H1 (cell line): ENCODE data around the gene SLC15A1. TPM values are rescaled to one million over a fixed set of nuclear protein-coding genes. Genes with fewer than 3 reads are reported as not detected.

ENCODE experiments used
- CTCF ChIA-PET: fragments of 300-600 bp; sonication (Branson Sonifier 250); formaldehyde crosslinking; loops from one replicate; lab custom pipeline; 2021; ENCODE audit not compliant: partially characterized antibody; lab: Charles Lee
- POLR2A ChIA-PET: fragments of 300-600 bp; sonication (Branson Sonifier 250); formaldehyde crosslinking; loops from one replicate; lab custom pipeline; 2021; ENCODE audit warnings: inconsistent platforms; ENCODE audit not compliant: partially characterized antibody; lab: Charles Lee
- DNase-seq, 2 experiments: peaks; one replicate each; pipeline versions ENCODE4 v3.0.0 to v3.0.0-alpha.2; 2010 to 2022; ENCODE audit warnings: low spot score in 2 of 2, low read depth in 1 of 2, mixed read lengths in 1 of 2
- FAIRE-seq: peaks from 2 replicates; lab custom pipeline; 2011; peaks lifted over from hg19 to GRCh38; lab: Jason Lieb, UNC
- H2AFZ ChIP-seq: 2 replicates; pipeline ENCODE4 v1.8.1; 2012; ENCODE audit warnings: low read length, inconsistent platforms
- H2AK5ac ChIP-seq: 2 replicates; pipeline ENCODE4 v1.6.1; 2013; ENCODE audit warnings: low read depth, low read length
- H2BK120ac ChIP-seq: replicated peaks from 2 replicates; pipeline ENCODE3; 2013; ENCODE audit warnings: low read depth, low read length, inconsistent platforms
- H2BK12ac ChIP-seq: 2 replicates; pipeline ENCODE4 v1.6.1; 2013; ENCODE audit warnings: low read depth, low read length
- H2BK15ac ChIP-seq: 2 replicates; pipeline ENCODE4 v1.6.1; 2013; ENCODE audit warnings: low read length
- H2BK20ac ChIP-seq: 2 replicates; pipeline ENCODE4 v1.6.1; 2013; ENCODE audit warnings: low read length
- H2BK5ac ChIP-seq: 2 replicates; pipeline ENCODE4 v1.6.1; 2013; ENCODE audit warnings: low read depth, low read length
- H3K14ac ChIP-seq: 2 replicates; pipeline ENCODE4 v1.6.1; 2013; ENCODE audit warnings: inconsistent platforms; ENCODE audit not compliant: insufficient read length
- H3K18ac ChIP-seq: 2 replicates; pipeline ENCODE4 v1.6.1; 2013; ENCODE audit warnings: low read length; ENCODE audit errors: extremely low read depth
- H3K23ac ChIP-seq: 2 replicates; pipeline ENCODE4 v1.6.1; 2013; ENCODE audit warnings: inconsistent platforms; ENCODE audit not compliant: insufficient read length
- H3K23me2 ChIP-seq: 2 replicates; pipeline ENCODE4 v1.6.1; 2013; ENCODE audit warnings: low read depth, low read length
- H3K27ac ChIP-seq: 2 replicates; pipeline ENCODE4 v1.6.1; 2011; ENCODE audit warnings: low read depth, low read length, inconsistent platforms
- H3K27me3 ChIP-seq, 4 experiments: replicated peaks in 1 of 4; 1 replicate in 1 of 4; 2 replicates in 3 of 4; pipeline versions ENCODE4 v1.6.1 to v1.8.1; 2011 to 2013; ENCODE audit warnings: low read length in 3 of 4, mild to moderate bottlenecking in 3 of 4, inconsistent platforms in 2 of 4, mixed read lengths in 2 of 4, moderate library complexity in 1 of 4; ENCODE audit not compliant: control insufficient read depth in 3 of 4, insufficient read depth in 3 of 4; ENCODE audit errors: extremely low read depth in 1 of 4
- H3K36me3 ChIP-seq, 4 experiments: 2 replicates each; pipeline versions ENCODE4 v1.6.1 to v1.8.1; 2011 to 2013; ENCODE audit warnings: mild to moderate bottlenecking in 4 of 4, low read length in 3 of 4, moderate library complexity in 2 of 4, control low read depth in 1 of 4, inconsistent platforms in 1 of 4; ENCODE audit not compliant: insufficient read depth in 4 of 4, control insufficient read depth in 2 of 4
- H3K4ac ChIP-seq: replicated peaks from 2 replicates; pipeline ENCODE3; 2013; ENCODE audit warnings: low read length, low read depth, mixed read lengths, inconsistent platforms; ENCODE audit not compliant: insufficient read length
- H3K4me1 ChIP-seq, 4 experiments: replicated peaks in 1 of 4; 1 replicate in 1 of 4; 2 replicates in 3 of 4; pipeline versions ENCODE4 v1.6.1 to v1.8.1; 2011 to 2013; ENCODE audit warnings: low read length in 3 of 4, inconsistent platforms in 2 of 4, mixed read lengths in 1 of 4; ENCODE audit not compliant: insufficient read depth in 4 of 4, control insufficient read depth in 3 of 4
- H3K4me2 ChIP-seq, 2 experiments: 2 replicates each; pipeline versions ENCODE4 v1.6.1 to v1.8.1; 2011 to 2013; ENCODE audit warnings: low read depth in 2 of 2, low read length in 2 of 2, control low read depth in 1 of 2, inconsistent platforms in 1 of 2, mild to moderate bottlenecking in 1 of 2; ENCODE audit not compliant: insufficient read depth in 1 of 2
- H3K4me3 ChIP-seq, 4 experiments: fragments of 200-600, 300-600 bp in 1 of 4; sonication (generic), shearing (Covaris generic), sonication (Bioruptor Twin) in 1 of 4; 2 replicates each; pipeline versions ENCODE4 v1.5.1 to v1.8.1; 2011 to 2016; ENCODE audit warnings: low read length in 4 of 4, low read depth in 3 of 4, control low read depth in 2 of 4, inconsistent platforms in 2 of 4, mild to moderate bottlenecking in 2 of 4, mixed read lengths in 1 of 4, moderate library complexity in 1 of 4; ENCODE audit not compliant: insufficient read depth in 2 of 4; ENCODE audit errors: extremely low read depth in 1 of 4
- H3K56ac ChIP-seq: replicated peaks from 2 replicates; pipeline ENCODE3; 2013; ENCODE audit warnings: low read depth, mild to moderate bottlenecking, mixed read lengths, low read length, inconsistent platforms; ENCODE audit not compliant: insufficient read length
- H3K79me1 ChIP-seq: 2 replicates; pipeline ENCODE4 v1.6.1; 2013; ENCODE audit warnings: low read depth, low read length, control low read depth
- H3K79me2 ChIP-seq, 2 experiments: 2 replicates each; pipeline versions ENCODE4 v1.6.1 to v1.8.1; 2012 to 2013; ENCODE audit warnings: low read length in 2 of 2, mild to moderate bottlenecking in 2 of 2, inconsistent platforms in 1 of 2; ENCODE audit not compliant: insufficient read depth in 2 of 2, control insufficient read depth in 1 of 2
- H3K9ac ChIP-seq, 4 experiments: replicated peaks in 1 of 4; 1 replicate in 1 of 4; 2 replicates in 3 of 4; pipeline versions ENCODE4 v1.6.1 to v1.8.1; 2011 to 2013; ENCODE audit warnings: low read depth in 3 of 4, low read length in 3 of 4, control low read depth in 2 of 4, mild to moderate bottlenecking in 2 of 4, moderate library complexity in 2 of 4, inconsistent platforms in 1 of 4; ENCODE audit errors: extremely low read depth in 1 of 4
- H3K9me3 ChIP-seq, 2 experiments: 2 replicates each; pipeline versions ENCODE4 v1.6.1 to v1.8.1; 2012 to 2013; ENCODE audit warnings: mild to moderate bottlenecking in 2 of 2, moderate library complexity in 2 of 2, control low read depth in 1 of 2, inconsistent platforms in 1 of 2, low read depth in 1 of 2, low read length in 1 of 2, mixed read lengths in 1 of 2; ENCODE audit not compliant: insufficient read depth in 2 of 2
- H4K20me1 ChIP-seq, 2 experiments: replicated peaks in 1 of 2; 2 replicates each; pipeline versions ENCODE3 to v1.8.1; 2011 to 2013; ENCODE audit warnings: inconsistent platforms in 2 of 2, low read length in 2 of 2, mild to moderate bottlenecking in 1 of 2; ENCODE audit not compliant: insufficient read depth in 2 of 2, control insufficient read depth in 1 of 2
- H4K5ac ChIP-seq: 2 replicates; pipeline ENCODE4 v1.6.1; 2013; ENCODE audit warnings: low read length, low read depth, mixed read lengths, inconsistent platforms; ENCODE audit not compliant: insufficient read length
- H4K8ac ChIP-seq: 2 replicates; pipeline ENCODE4 v1.8.0; 2013; ENCODE audit warnings: mild to moderate bottlenecking, moderate library complexity, low read length, inconsistent platforms; ENCODE audit not compliant: insufficient read depth; ENCODE audit errors: extremely low read depth
- H4K91ac ChIP-seq: replicated peaks from 2 replicates; pipeline ENCODE3; 2013; ENCODE audit warnings: low read length, mixed read lengths, inconsistent platforms; ENCODE audit not compliant: insufficient read length
- CEBPB ChIP-seq: IDR thresholded peaks from 2 replicates; pipeline ENCODE4 v1.6.1; 2012; ENCODE audit warnings: low read depth, low read length
- CREB1 ChIP-seq: IDR thresholded peaks from 2 replicates; pipeline ENCODE4 v1.6.1; 2012; ENCODE audit warnings: inconsistent platforms
- EGR1 ChIP-seq: IDR thresholded peaks from 2 replicates; pipeline ENCODE4 v1.6.1; 2011; ENCODE audit warnings: low read depth, low read length, borderline replicate concordance
- GTF2F1 ChIP-seq: IDR thresholded peaks from 2 replicates; pipeline ENCODE4 v1.6.1; 2012; ENCODE audit warnings: low read depth, low read length, improper control_type of control experiment, borderline replicate concordance
- JUND ChIP-seq: IDR thresholded peaks from 2 replicates; pipeline ENCODE4 v1.6.1; 2011; ENCODE audit warnings: mild to moderate bottlenecking, improper control_type of control experiment, low read length
- NANOG ChIP-seq: IDR thresholded peaks from 2 replicates; pipeline ENCODE4 v1.6.1; 2011; ENCODE audit warnings: low read length, low read depth, mild to moderate bottlenecking, inconsistent platforms; ENCODE audit not compliant: insufficient read depth, poor library complexity, severe bottlenecking
- WGBS, 2 experiments: shearing (Covaris generic) in 1 of 2; methylation state at CpG; one replicate each; pipeline versions ENCODE4 v1.1.6 to v1.1.7; 2013 to 2015; ENCODE audit warnings: low lambda C conversion rate in 2 of 2, mixed read lengths in 2 of 2, inconsistent platforms in 1 of 2, low coverage in 1 of 2, missing lambda C conversion rate in 1 of 2; ENCODE audit not compliant: insufficient replicate concordance in 2 of 2, insufficient coverage in 1 of 2, insufficient read length in 1 of 2; ENCODE audit errors: extremely low coverage in 1 of 2, missing lambda C conversion rate in 1 of 2; 5-methylcytosine and 5-hydroxymethylcytosine counted together
- polyA plus RNA-seq, 7 experiments: library from polyadenylated mRNA; depleted of rRNA in 3 of 7; stranded (reverse) in 5 of 7; unstranded in 2 of 7; fragments of >200 nt in 5 of 7; fragments of 200-250 nt in 2 of 7; gene quantifications; 1 replicate in 5 of 7; 2 replicates in 1 of 7; 4 replicates in 1 of 7; pipeline versions ENCODE4 v1.2.1 to v1.2.3, GENCODE V29; 2011 to 2013; ENCODE audit warnings: missing spikeins in 2 of 7, mixed read lengths in 2 of 7
- total RNA-seq: library from RNA; stranded (reverse); fragmentation: NEBNext Ultra II Directional; extraction: Animal tissue kit (Norgen Biotek cat#: 25700); gene quantifications from 2 replicates; pipeline ENCODE4 v1.2.1, GENCODE V29; 2021

SLC15A1 gene
- total and polyA plus RNA-seq, 2 of the 8 experiments (the other 6 are each of a cell fraction or from before 2014, with no cell fraction given), result 1.3 to 2.4 TPM

- Histone ChIP-seq H2BK120ac (no peak overlapping the region), H3K4ac (no peak overlapping the region), H3K9me3 (no peaks in the 10 kb centered on the region), H3K56ac (no peak overlapping the region), H3K79me1 (no peaks in the 10 kb centered on the region), H3K23me2 (peaks cover 2% of the 10 kb centered on the region; the same call in 1 of the 2 replicates), H2BK15ac (no peak overlapping the region; the same call in 1 of the 2 replicates), H2BK5ac (no peak overlapping the region), H2AK5ac (no peak overlapping the region), H2AFZ (no peak overlapping the region), H3K4me1 (peaks cover 0 to 3% (median 1%) of the 10 kb centered on the region in 4 experiments; a peak in 2 of 7 replicates), H3K14ac (no peak overlapping the region), H3K9ac (no peak overlapping the region; a peak in 1 of 7 replicates), H3K79me2 (no peaks in the 10 kb centered on the region), H3K18ac (peak overlapping the region; percentile 19), H4K5ac (no peak overlapping the region), H3K27ac (no peak overlapping the region), H3K23ac (no peak overlapping the region), H3K4me2 (peak overlapping the region in 1 of 2 experiments; percentile 37; a peak in 1 of 4 replicates), H3K4me3 (no peak overlapping the region), H4K8ac (peak overlapping the region; percentile 45; the same call in 1 of the 2 replicates), H3K36me3 (no peaks in the 10 kb centered on the region), H4K20me1 (no peaks in the 10 kb centered on the region), H3K27me3 (no peaks in the 10 kb centered on the region), H2BK20ac (peak overlapping the region; percentile 21; the same call in 1 of the 2 replicates), H2BK12ac (peak overlapping the region; percentile 80; the same call in 1 of the 2 replicates), H4K91ac (peak overlapping the region; percentile 47)
- TF ChIP-seq CREB1 (no peak), JUND (no peak), CEBPB (no peak), EGR1 (peak; percentile 50; the same call in 1 of the 2 replicates), GTF2F1 (no peak), NANOG (no peak)
- WGBS, 2 experiments, result 77% methylated on average over 11 of the region's 11 CpGs; no CpG with 5 or more reads in 1 of the 2 experiments
- ChIA-PET CTCF (interaction anchor here (0.8 to 3.4 kb wide), 4 partner anchors 22 to 230 kb away, joined by 3 to 21 read pairs (median 4); no protein-coding TSS in a partner anchor), POLR2A (interaction anchor here (0.7 kb wide), 1 partner anchor 11 kb away, joined by 3 read pairs; no protein-coding TSS in a partner anchor)
- DNase-seq (no peak), FAIRE-seq (no peak)
Observed at GRCh38 chr13:98675066-98675465, 77.4 kb downstream of the SLC15A1 start.
